ENCODE data around the gene TAF11L13.
A peak's percentile ranks its signal among the peaks of the same experiment; 100 is the strongest.

The TAF11L13 gene

DNA sequence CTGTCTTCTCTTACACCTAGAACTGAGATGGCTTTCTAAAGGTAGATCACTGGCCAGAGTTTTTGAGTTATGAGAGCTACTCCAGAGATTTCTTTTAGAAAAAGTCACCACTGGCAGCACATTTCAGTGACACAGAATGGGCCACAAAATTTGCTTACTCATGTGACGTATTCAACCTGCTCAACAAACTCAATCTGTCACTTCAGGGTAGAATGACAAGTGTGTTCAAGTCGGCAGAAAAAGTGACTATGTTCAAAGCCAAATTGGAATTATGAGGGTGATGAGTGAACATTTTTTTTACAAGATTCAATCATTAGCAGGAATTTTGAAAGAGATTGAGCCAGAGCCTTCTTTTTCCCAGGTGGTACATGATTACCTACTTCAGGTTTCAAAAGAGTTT lies 48.8 kb downstream of the TAF11L13 start:
- DNase-seq: peak; percentile 39

Data from retina (tissue), 1 donor.